Stimulated activated CD8-positive, alpha-beta memory T cell treated with anti-CD3 and anti-CD28 coated beads, Interleukin-4, amount 100 ng/mL, for 1 hour (primary cell): ENCODE results near the gene PPP6R2.
"Not testable (repeated sequence)": the region's sequence is repeated elsewhere in the genome, so short reads cannot be mapped to it uniquely, and the experiment has no call there.

ENCODE experiments used
- DNase-seq, 2 donors: peaks; one replicate each; pipeline ENCODE4 v3.0.0-alpha.2; 2020; ENCODE audit warnings: low read depth in 2 of 2, low spot score in 1 of 2

Gene PPP6R2

DNA sequence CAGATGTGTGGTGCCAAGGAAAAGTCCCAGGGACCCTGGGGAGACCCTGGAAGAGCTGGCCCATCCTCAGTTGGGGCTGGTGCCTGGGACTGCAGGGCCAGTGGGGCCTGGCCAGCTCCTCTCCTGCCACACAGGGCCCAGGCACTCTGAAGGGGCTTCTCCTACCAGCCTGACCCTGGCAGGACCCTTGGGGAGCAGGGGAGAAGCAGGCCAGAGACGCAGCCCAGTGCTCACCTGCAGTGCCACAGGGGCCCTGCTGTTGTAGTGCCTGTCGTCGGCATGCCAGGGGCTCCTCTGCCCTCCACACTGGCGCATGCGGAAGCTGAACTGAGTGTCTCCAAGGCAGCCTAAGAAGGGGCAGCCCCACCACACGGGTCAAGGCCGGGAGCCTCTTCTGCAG, 25.5 kb upstream of the PPP6R2 start:
- no peak for DNase-seq

GRCh38 chr22:50318356-50318697, 24.8 kb upstream of the PPP6R2 start:
- DNase-seq = no peak

GRCh38 chr22:50318698-50319411, 24.3 kb upstream of the PPP6R2 start:
- DNase-seq = no peak

DNA sequence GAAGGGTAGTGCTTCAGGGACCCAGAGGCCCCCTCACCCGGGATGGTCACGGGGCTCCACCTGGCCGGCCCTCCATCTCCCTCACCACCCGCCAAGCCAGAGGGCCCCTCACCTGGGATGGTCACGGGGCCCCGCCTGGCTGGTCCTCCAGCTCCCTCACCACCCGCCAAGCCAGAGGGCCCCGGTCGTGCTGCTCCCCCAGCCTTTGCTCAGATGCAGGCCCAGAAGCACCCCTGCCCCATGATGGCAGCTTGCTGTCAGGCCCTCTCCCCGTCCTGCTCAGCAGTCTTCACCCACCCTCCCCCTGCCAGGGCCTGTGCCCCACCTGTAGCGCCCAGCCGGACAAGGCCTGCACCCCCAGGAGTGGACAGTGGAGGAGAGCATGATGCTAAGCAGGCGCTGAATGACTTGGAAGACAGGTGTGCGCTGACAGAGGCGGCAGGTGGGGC, 23.6 kb upstream of the PPP6R2 start:
- no peak for DNase-seq

DNA sequence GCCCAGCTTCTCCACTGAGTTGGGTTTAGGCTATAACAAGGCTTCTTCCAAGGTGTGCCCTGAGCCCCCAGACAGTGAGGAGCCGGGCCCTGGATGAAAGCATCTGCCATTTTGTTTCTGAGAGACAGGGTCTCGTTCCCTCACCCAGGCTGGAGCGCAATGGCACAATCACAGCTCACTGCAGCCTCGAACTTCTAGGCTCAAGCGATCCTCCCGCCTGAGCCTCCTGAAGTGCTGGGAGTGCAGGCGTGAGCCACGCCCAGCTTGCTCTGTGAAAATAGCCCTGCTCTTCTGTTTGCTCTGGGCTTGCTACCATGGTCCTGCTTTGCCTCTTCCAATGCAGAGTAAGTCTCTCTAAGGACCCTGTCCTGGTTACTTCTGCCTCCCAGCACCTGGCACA, 23.0 kb upstream of the PPP6R2 start:
- no peak for DNase-seq

GRCh38 chr22:50320671-50321325, 22.3 kb upstream of the PPP6R2 start:
- no peak for DNase-seq

DNA sequence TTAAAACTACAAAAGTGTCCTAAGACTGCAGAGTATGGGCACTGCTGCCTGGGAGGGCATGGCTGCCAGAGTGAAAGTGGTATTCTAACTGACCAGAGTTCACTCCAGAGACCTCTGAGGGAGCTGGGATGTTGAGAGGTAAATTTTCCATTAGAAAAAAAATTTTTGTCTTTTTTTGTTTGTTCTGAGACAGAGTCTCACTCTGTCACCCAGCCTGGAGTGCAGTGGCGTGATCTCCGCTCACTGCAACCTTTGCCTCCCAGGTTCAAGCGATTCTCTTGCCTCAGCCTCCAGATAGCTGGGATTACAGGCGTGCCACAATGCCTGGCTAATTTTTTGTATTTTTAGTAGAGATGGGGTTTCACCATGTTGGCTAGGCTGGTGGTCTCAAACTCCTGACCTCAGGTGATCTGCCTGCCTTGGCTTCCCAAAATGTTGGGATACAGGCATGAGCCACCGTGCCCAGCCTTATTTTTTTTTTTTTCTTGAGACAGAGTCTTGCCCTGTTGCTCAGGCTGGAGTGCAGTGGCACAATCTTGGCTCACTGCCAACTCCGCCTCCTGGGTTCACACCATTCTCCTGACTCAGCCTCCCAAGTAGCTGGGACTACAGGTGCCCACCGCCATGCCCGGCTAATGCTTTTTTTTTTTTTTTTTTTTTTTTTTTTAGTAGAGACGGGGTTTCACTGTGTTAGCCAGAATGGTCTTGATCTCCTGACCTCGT, 20.6 kb upstream of the PPP6R2 start:
- not testable (repeated sequence) for DNase-seq

- no peak for DNase-seq
Observed at GRCh38 chr22:50323900-50324299, 19.2 kb upstream of the PPP6R2 start.

- DNase-seq = no peak
Observed at GRCh38 chr22:50325444-50326224, 17.5 kb upstream of the PPP6R2 start.

DNA sequence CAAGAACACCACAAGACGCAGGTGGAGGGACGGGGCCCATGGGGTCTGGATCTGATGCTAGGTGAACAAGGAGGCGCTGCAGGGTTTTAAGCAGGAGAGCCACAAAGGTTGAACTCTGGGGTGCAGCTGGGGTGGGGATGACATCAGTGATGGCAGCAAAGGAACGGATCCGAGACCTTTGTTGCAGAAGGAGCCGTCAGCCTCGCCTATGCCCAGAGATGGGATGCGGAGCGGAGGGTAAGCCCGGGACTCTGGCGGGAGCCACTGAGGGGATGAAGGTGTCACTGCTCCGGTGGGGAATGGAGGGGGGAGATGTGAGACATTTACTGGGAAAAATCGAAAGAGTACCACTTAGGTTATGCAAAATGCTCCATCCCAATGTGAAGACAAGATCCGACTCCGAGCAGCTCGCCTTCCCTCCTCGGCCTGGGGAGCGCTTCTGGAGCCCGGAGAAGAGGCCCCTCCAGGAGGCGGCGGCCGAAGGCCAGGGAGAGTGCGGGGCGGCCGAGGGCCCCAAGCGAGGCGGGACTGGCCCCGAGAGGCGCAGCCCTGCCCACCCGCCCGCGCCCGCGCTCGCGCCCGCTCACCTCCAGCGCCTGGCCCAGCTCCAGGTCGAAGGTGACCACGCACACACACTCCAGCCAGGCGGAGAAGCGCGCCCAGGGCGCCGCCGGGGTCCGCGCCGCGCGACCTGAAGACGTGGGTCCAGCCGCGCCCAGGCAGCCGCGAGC, 16.7 kb upstream of the PPP6R2 start:
- no peak for DNase-seq

GRCh38 chr22:50326956-50327710, 16.0 kb upstream of the PPP6R2 start, which contains the start of gene DENND6B:
TSS of gene DENND6B (minus strand) at chr22:50327012. CDS start at chr22:50326988, 24 bp downstream.
- DNase-seq = peak in 1 of 2 donors; percentile 33

DNA sequence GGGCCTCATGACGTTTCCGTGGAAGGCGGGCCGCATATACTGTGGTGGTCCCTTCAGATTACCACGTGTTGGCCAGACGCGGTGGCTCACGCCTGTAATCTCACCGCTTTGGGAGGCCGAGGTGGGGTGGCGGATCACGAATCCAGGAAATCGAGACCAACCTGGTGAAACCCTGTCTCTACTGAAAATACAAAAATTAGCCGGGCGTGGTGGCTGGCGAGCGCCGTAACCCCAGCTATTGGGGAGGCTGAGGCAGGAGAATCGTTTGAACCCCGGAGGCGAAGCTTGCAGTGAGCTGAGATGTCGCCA, 15.5 kb upstream of the PPP6R2 start:
- no peak for DNase-seq

DNA sequence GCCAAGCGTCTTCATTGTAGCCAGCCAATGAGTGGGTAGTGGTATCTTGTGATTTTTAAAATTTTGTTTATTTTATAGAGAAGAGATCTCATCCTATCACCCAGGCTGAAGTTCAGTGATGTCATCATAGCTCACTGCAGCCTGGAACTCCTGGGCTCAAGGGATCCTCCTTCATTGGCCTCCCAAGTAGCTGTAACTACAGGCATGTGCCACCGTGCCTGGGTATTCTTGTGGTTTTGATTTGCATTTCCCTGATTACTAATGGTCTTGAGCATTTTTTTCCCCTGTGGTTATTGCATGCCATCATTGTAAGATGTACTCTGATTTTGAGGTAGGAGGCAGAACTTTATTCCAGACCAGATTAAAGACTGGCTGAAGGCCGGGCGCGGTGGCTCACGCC, 13.9 kb upstream of the PPP6R2 start:
- DNase-seq = no peak

DNA sequence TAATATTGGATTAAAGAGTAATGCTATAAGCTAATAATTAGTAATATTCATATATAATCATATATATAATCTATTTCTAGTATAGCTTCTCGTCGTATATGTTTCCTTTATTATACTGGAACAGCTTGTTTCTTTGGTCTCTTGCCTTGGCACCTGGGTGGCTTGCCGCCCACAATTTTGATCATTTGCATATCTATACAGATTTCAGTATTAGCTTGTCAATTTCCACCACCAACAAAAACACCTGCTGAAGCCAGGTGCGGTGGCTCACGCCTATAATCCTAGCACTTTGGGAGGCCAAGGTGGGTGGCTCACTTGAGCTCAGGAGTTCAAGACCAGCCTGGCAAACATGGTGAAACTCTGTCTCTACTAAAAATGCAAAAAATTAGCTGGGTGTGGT, 8.7 kb upstream of the PPP6R2 start:
- not testable (repeated sequence) for DNase-seq

- no peak for DNase-seq
Observed at GRCh38 chr22:50337262-50338041, 5.7 kb upstream of the PPP6R2 start.

- no peak for DNase-seq
Observed at GRCh38 chr22:50338042-50338573, 5.0 kb upstream of the PPP6R2 start.

DNA sequence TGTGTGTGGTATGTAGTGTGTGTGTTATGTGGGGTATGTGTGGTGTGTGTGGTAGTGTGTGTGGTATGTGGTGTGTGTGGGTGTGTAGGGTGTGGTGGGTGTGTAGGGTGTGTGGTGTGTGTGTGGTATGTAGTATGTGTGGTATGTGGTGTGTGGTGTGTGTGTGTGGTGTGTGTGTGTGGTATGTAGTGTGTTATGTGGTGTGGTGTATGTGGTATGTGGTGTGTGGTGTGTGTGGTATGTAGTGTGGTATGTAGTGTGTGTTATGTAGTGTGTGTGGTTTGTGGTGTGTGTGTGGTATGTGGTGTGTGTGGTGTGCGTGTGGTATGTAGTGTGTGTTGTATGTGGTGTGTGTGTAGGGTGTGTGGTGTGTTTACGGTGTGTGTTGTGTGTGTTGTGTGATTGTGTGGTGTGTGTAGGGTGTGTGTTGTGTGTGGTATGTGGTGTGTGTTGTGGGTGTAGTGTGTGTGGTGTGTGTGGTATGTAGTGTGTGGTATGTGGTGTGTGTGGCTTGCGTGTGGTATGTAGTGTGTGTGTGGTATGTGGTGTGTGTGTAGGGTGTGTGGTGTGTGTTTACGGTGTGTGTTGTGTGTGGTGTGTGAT, 4.2 kb upstream of the PPP6R2 start:
- no peak for DNase-seq

DNA sequence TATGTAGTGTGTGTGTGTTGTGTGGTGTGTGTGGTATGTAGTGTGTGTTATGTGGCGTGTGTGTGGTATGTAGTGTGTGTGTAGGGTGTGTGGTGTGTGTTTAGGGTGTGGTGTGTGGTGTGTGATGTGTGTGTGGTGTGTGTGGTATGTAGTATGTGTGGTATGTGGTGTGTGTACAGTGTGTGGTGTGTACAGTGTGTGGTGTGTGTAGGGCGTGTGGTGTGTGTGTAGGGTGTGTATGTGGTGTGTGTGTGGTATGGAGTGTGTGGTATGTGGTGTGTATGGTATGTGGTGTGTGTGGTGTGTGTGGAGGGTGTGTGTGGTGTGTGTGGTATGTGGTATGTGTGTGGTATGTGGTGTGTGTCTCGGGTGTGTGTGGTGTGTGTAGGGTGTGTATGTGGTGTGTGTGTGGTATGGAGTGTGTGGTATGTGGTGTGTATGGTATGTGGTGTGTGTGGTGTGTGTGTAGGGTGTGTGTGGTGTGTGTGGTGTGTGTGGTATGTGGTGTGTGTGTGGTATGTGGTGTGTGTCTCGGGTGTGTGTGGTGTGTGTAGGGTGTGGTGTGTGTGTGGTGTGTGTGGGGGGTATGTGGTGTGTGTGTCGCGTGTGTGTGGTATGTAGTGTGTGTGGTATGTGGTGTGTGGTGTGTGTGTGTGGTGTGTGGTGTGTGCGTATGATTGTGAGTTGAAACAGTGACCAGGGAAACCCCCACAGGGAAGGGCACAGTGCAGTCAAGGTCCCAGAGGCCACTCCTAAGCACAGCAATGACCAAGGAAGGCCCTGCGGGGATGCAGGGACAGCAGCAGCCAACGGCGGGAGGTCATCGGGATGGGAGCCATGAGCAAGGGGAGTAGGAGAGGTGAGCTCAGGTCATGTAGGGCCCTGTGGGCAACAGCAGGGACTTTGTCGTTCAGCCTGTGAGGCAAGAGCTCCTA, 2.9 kb upstream of the PPP6R2 start:
- DNase-seq = no peak
